EH (cell line): ENCODE measurements around the gene PGAM4.
"Not testable (repeated sequence)": the region's sequence is repeated elsewhere in the genome, so short reads cannot be mapped to it uniquely, and the experiment has no call there.

ENCODE experiments used
- DNase-seq: peaks from one replicate; pipeline ENCODE4 v3.0.0-alpha.2; 2015; ENCODE audit warnings: low read depth

Gene PGAM4

DNA sequence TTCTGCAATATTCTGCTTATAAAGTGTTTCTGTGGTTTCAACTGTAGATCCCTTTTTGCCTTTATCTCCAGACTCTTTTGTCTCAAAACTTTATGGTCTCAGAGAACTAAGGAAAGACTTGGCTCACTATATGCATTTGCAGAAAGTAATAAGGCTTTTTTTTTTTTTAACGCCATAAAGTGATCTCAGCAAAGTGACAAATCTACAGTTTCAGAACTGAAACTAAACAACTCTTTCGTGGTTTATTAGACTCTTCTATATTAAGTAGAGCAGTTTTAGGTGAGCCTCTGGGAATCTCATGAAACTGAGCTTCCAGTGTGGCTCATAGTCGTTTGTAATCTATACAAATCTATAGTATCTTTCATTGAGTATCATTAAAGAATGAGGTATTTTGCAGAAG, 43.7 kb downstream of the PGAM4 start:
- no peak for DNase-seq

DNA sequence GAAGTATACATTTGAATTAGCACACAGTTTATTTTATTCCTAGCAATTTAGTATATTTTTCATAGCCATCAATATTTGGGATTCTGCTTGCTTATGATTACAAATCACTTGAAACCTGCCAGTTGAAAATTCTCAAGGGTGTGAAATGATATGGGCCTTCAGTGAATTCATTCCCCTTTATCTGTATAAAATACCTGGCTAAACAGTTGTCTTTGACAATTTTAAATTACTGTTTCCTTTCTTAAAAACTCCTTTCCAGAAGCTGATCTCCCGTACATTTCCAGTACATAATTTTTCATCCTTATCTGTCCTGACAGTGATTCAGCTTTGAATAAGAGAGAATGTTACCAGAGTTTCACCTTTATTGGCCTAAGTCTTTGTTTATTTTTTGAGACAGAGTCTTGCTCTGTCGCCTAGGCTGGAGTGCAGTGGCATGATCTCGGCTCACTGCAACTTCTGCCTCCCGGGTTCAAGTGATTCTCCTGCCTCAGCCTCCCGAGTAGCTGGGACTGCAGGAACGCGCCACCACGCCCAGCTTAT, 45.0 kb downstream of the PGAM4 start:
- DNase-seq, result no peak

DNA sequence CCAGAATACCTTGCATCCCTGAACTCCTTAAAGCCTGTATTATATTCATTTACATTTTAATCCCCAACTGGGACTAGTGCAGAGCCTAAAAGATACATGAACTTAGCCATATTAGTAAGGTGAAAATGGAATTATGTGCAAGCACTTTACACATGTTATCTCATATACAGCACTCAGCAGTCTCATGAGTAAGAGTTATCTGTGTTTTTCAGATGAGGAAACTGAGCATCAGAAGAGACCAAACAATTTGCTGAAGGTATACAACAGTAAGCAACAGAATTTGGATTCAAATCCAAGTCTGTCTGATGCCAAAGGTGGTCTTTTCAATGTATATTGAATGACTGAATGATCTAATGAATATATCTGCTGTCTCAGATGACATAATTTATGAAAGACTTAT, 46.7 kb downstream of the PGAM4 start:
- no peak for DNase-seq

DNA sequence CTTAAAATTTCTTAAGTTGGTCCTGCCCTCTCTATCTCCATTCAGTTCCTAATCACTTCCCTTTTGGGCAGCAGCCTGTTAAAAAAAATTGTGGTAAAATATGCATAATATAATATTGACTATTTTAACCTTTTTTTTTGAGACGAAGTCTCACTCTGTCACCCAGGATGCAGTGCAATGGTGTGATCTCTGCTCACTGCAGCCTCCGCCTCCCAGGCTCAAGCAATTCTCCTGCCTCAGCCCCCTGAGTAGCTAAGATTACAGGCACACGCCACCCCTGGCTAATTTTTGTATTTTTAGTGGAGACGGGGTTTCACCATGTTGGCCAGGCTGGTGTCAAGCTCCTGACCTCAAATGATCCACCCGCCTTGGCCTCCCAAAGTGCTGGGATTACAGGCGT, 50.1 kb downstream of the PGAM4 start:
- DNase-seq, result not testable (repeated sequence)

DNA sequence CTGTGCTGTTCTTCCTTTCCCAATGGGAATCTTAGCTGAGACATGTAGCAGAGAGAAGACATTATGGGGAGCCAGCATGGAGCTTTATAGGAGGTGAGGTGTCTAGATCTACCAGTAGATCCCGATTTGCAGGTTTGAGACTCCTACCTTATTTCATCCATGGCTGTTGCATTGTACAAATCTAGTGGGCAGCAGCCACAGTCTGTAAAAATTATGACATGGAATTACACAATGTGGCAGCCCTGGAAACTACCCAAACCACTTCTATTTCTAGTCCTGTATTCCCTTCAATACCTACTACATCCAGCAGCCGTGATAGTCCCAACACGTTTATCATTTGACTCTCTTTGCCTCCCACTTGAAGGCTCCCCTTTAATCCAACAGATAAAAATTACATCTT, 50.9 kb downstream of the PGAM4 start:
- peak; percentile 21 for DNase-seq
